ENCODE measurements around the gene ZBTB4. TPM values are rescaled to one million over a fixed set of nuclear protein-coding genes. Genes with fewer than 3 reads are reported as not detected.
A peak's percentile ranks its signal among the peaks of the same experiment; 100 is the strongest.

Gene ZBTB4
- total RNA-seq, 3 donors from 2014 or later (not counting 1 experiment from before 2014, with no cell fraction given), result 64.0 to 72.5 (median 68.4) TPM

- intact Hi-C loops (cut with micrococcal nuclease), result no loop called here
- no peak overlapping the region for H3K4me3 Mint-ChIP-seq
- peak overlapping the region in 1 of 2 donors; percentile 27 for H3K27ac Mint-ChIP-seq
- ATAC-seq (peak in 1 of 3 donors; percentile 6), DNase-seq (no peak)
- peaks cover 11 to 23% of the 10 kb centered on the region in 2 donors for H3K4me1 Mint-ChIP-seq
- Histone ChIP-seq H3K36me3 (ENCODE audit: control insufficient read depth, insufficient read depth, low read length) (peaks cover 35% of the 10 kb centered on the region), H3K4me1 (ENCODE audit: control insufficient read depth, insufficient read depth, low read length) (peaks cover 12% of the 10 kb centered on the region), H3K9me3 (ENCODE audit: control insufficient read depth, insufficient read depth, low read length) (no peaks in the 10 kb centered on the region), H3K27me3 (ENCODE audit: control insufficient read depth, insufficient read depth, low read length) (no peaks in the 10 kb centered on the region), H3K27ac (ENCODE audit: low read length) (no peak overlapping the region), H3K4me3 (ENCODE audit: low read length) (no peak overlapping the region)
- no peaks in the 10 kb centered on the region for H3K36me3 Mint-ChIP-seq
- H3K9me3 Mint-ChIP-seq, result no peaks in the 10 kb centered on the region
- no peaks in the 10 kb centered on the region for H3K27me3 Mint-ChIP-seq (ENCODE audit: low read depth in 2 of 2)
- 95% methylated on average over 44 of the region's 44 CpGs for WGBS (ENCODE audit: insufficient coverage)
- TF ChIP-seq CTCF (IDR thresholded peaks at IDR 0.05), result no peak
Observed at GRCh38 chr17:7462474-7463371, 16.7 kb downstream of the ZBTB4 start.

GRCh38 chr17:7460850-7461660 lies 18.4 kb downstream of the ZBTB4 start:
- Histone ChIP-seq H3K4me3 (ENCODE audit: low read length) (no peak overlapping the region), H3K36me3 (ENCODE audit: control insufficient read depth, insufficient read depth, low read length) (peaks cover 28% of the 10 kb centered on the region), H3K27me3 (ENCODE audit: control insufficient read depth, insufficient read depth, low read length) (no peaks in the 10 kb centered on the region), H3K9me3 (ENCODE audit: control insufficient read depth, insufficient read depth, low read length) (no peaks in the 10 kb centered on the region), H3K4me1 (ENCODE audit: control insufficient read depth, insufficient read depth, low read length) (peaks cover 8% of the 10 kb centered on the region), H3K27ac (ENCODE audit: low read length) (no peak overlapping the region)
- 97% methylated on average over 6 of the region's 7 CpGs for WGBS (ENCODE audit: insufficient coverage)
- intact Hi-C loops (cut with micrococcal nuclease), result no loop called here
- no peaks in the 10 kb centered on the region for H3K9me3 Mint-ChIP-seq
- DNase-seq (no peak), ATAC-seq (no peak)
- H3K27me3 Mint-ChIP-seq (ENCODE audit: low read depth in 2 of 2), result no peaks in the 10 kb centered on the region
- peak overlapping the region in 1 of 2 donors; percentile 24 for H3K27ac Mint-ChIP-seq
- peaks cover 4 to 14% of the 10 kb centered on the region in 2 donors for H3K4me1 Mint-ChIP-seq
- no peaks in the 10 kb centered on the region for H3K36me3 Mint-ChIP-seq
- no peak for TF ChIP-seq CTCF (IDR thresholded peaks at IDR 0.05)
- H3K4me3 Mint-ChIP-seq, result no peak overlapping the region

- peak overlapping the region; percentile 38 to 57 for H3K27ac Mint-ChIP-seq
Observed at GRCh38 chr17:7459961-7460545, 19.4 kb downstream of the ZBTB4 start.

More at GRCh38 chr17:7459961-7460545, 19.4 kb downstream of the ZBTB4 start:
- Histone ChIP-seq H3K36me3 (ENCODE audit: control insufficient read depth, insufficient read depth, low read length) (peaks cover 22% of the 10 kb centered on the region), H3K4me1 (ENCODE audit: control insufficient read depth, insufficient read depth, low read length) (peaks cover 13% of the 10 kb centered on the region), H3K9me3 (ENCODE audit: control insufficient read depth, insufficient read depth, low read length) (no peaks in the 10 kb centered on the region), H3K27me3 (ENCODE audit: control insufficient read depth, insufficient read depth, low read length) (no peaks in the 10 kb centered on the region), H3K27ac (ENCODE audit: low read length) (no peak overlapping the region), H3K4me3 (ENCODE audit: low read length) (no peak overlapping the region)
- no peaks in the 10 kb centered on the region for H3K36me3 Mint-ChIP-seq
- H3K4me1 Mint-ChIP-seq, result peaks cover 10 to 19% of the 10 kb centered on the region in 2 donors
- H3K9me3 Mint-ChIP-seq, result no peaks in the 10 kb centered on the region
- ATAC-seq, result no peak
- intact Hi-C loops (cut with micrococcal nuclease), result no loop called here
- no peak for DNase-seq
- 90% methylated on average over 3 of the region's 3 CpGs for WGBS (ENCODE audit: insufficient coverage)
- TF ChIP-seq CTCF (IDR thresholded peaks at IDR 0.05), result no peak
- no peaks in the 10 kb centered on the region for H3K27me3 Mint-ChIP-seq (ENCODE audit: low read depth in 2 of 2)
- H3K4me3 Mint-ChIP-seq, result no peak overlapping the region
